Measurements from ENCODE around the gene CDH23. TPM values are rescaled to one million over a fixed set of nuclear protein-coding genes. Genes with fewer than 3 reads are reported as not detected.

CDH23 gene
- total and polyA plus RNA-seq, 2 of the 8 experiments (the other 6 are each of a cell fraction or from before 2014, with no cell fraction given) = 1.9 to 4.9 TPM

DNA sequence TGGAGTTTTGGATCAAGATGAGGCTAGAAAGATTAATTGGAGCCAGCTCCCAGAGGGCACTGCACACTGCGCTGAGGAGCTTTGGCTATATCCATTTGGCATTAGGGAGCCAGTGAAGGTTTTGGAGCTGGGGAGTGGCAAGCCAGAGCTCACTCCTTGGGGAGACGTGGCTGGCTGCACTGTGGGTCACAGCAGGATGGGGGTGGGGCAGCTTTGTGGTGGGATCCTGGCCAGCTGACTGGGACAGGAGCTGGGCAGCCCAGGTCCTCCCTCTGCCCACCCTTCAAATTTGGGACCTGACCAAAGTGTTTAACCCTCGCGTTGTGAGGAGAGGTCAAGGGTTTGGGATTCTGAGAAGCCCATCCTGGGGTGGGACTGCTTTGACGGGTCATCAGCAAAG lies 317.9 kb downstream of the CDH23 start:
- H2BK15ac ChIP-seq (ENCODE audit: low read length) = no peak overlapping the region
- H2BK12ac ChIP-seq (ENCODE audit: low read depth, low read length) = no peak overlapping the region
- no peak overlapping the region for H4K5ac ChIP-seq (ENCODE audit: insufficient read length, low read depth, low read length)
- no peaks in the 10 kb centered on the region for H3K9me3 ChIP-seq (ENCODE audit: insufficient read depth in 2 of 2, low read depth in 1 of 2, low read length in 1 of 2)
- no peaks in the 10 kb centered on the region for H4K20me1 ChIP-seq (replicated peaks in 1 of 2; ENCODE audit: control insufficient read depth in 1 of 2, insufficient read depth in 2 of 2, low read length in 2 of 2)
- H3K36me3 ChIP-seq (ENCODE audit: control insufficient read depth in 2 of 4, insufficient read depth in 4 of 4, low read length in 3 of 4) = no peaks in the 10 kb centered on the region
- H3K18ac ChIP-seq (ENCODE audit: extremely low read depth, low read length) = no peak overlapping the region; the same call in 1 of the 2 replicates
- ChIA-PET POLR2A (ENCODE audit: partially characterized antibody) (interaction anchor here (0.6 kb wide), 1 partner anchor 179 kb away, joined by 3 read pairs; no protein-coding TSS in a partner anchor), CTCF (ENCODE audit: partially characterized antibody) (interaction anchor here (0.9 to 7.2 kb wide), 8 partner anchors 8 to 411 kb away, joined by 3 to 65 read pairs (median 6); no protein-coding TSS in a partner anchor)
- no peak overlapping the region for H2BK120ac ChIP-seq (replicated peaks; ENCODE audit: low read depth, low read length)
- DNase-seq (ENCODE audit: low read depth in 1 of 2, low spot score in 2 of 2) = no peak
- H3K79me2 ChIP-seq (ENCODE audit: control insufficient read depth in 1 of 2, insufficient read depth in 2 of 2, low read length in 2 of 2) = no peaks in the 10 kb centered on the region
- H3K27me3 ChIP-seq (replicated peaks in 1 of 4; ENCODE audit: control insufficient read depth in 3 of 4, extremely low read depth in 1 of 4, insufficient read depth in 3 of 4, low read length in 3 of 4) = no peaks in the 10 kb centered on the region
- no peak for FAIRE-seq
- H3K9ac ChIP-seq (replicated peaks in 1 of 4; ENCODE audit: extremely low read depth in 1 of 4, low read depth in 3 of 4, low read length in 3 of 4) = no peak overlapping the region
- no peak overlapping the region for H3K27ac ChIP-seq (ENCODE audit: low read depth, low read length)
- no peak overlapping the region for H3K4me3 ChIP-seq (ENCODE audit: extremely low read depth in 1 of 4, insufficient read depth in 2 of 4, low read depth in 3 of 4, low read length in 4 of 4)
- no peak overlapping the region for H2AK5ac ChIP-seq (ENCODE audit: low read depth, low read length)
- H2AFZ ChIP-seq (ENCODE audit: low read length) = no peak overlapping the region
- no peak overlapping the region for H3K4ac ChIP-seq (replicated peaks; ENCODE audit: insufficient read length, low read depth, low read length)
- H4K8ac ChIP-seq (ENCODE audit: extremely low read depth, insufficient read depth, low read length) = no peak overlapping the region
- H2BK5ac ChIP-seq (ENCODE audit: low read depth, low read length) = no peak overlapping the region
- no peak overlapping the region for H3K56ac ChIP-seq (replicated peaks; ENCODE audit: insufficient read length, low read depth, low read length)
- H3K23me2 ChIP-seq (ENCODE audit: low read depth, low read length) = no peaks in the 10 kb centered on the region
- no peak overlapping the region for H3K14ac ChIP-seq (ENCODE audit: insufficient read length)
- H4K91ac ChIP-seq (replicated peaks; ENCODE audit: insufficient read length, low read length) = no peak overlapping the region
- no peaks in the 10 kb centered on the region for H3K79me1 ChIP-seq (ENCODE audit: low read depth, low read length)
- H3K4me2 ChIP-seq (ENCODE audit: insufficient read depth in 1 of 2, low read depth in 2 of 2, low read length in 2 of 2) = no peak overlapping the region
- no peak overlapping the region for H3K23ac ChIP-seq (ENCODE audit: insufficient read length)
- H2BK20ac ChIP-seq (ENCODE audit: low read length) = no peak overlapping the region
- 87% methylated on average over 5 of the region's 5 CpGs; no CpG with 5 or more reads in 1 of the 2 experiments for WGBS, 2 experiments (ENCODE audit: extremely low coverage in 1 of 2, insufficient coverage in 1 of 2, insufficient read length in 1 of 2, insufficient replicate concordance in 2 of 2, low coverage in 1 of 2, low lambda C conversion rate in 2 of 2, missing lambda C conversion rate in 1 of 2)
- H3K4me1 ChIP-seq (replicated peaks in 1 of 4; ENCODE audit: control insufficient read depth in 3 of 4, insufficient read depth in 4 of 4, low read length in 3 of 4) = peaks cover 0 to 8% (median 4%) of the 10 kb centered on the region in 4 experiments; a peak in 5 of 7 replicates
- no peak for TF ChIP-seq SRF (IDR thresholded peaks at IDR 0.05; ENCODE audit: low read depth, low read length)
- TF ChIP-seq CEBPB (IDR thresholded peaks at IDR 0.05; ENCODE audit: low read depth, low read length) = no peak
- TF ChIP-seq TCF12 (IDR thresholded peaks at IDR 0.05; ENCODE audit: low read depth, low read length) = no peak
- TF ChIP-seq CREB1 (IDR thresholded peaks at IDR 0.05) = no peak
- TF ChIP-seq CTBP2 (IDR thresholded peaks at IDR 0.05; ENCODE audit: borderline replicate concordance, insufficient read depth, insufficient read length, low read length) = no peak
- TF ChIP-seq BACH1 (IDR thresholded peaks at IDR 0.05; ENCODE audit: low read length) = no peak
- TF ChIP-seq SP4 (IDR thresholded peaks at IDR 0.05; ENCODE audit: low read length) = no peak
- no peak for TF ChIP-seq YY1 (IDR thresholded peaks at IDR 0.05; ENCODE audit: low read depth, low read length)
- TF ChIP-seq, protein P1, sequence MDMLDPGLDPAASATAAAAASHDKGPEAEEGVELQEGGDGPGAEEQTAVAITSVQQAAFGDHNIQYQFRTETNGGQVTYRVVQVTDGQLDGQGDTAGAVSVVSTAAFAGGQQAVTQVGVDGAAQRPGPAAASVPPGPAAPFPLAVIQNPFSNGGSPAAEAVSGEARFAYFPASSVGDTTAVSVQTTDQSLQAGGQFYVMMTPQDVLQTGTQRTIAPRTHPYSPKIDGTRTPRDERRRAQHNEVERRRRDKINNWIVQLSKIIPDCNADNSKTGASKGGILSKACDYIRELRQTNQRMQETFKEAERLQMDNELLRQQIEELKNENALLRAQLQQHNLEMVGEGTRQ (IDR thresholded peaks at IDR 0.05; ENCODE audit: low read length) = no peak
- no peak for TF ChIP-seq SP2 (IDR thresholded peaks at IDR 0.05; ENCODE audit: low read length)
- no peak for TF ChIP-seq ZNF274 (IDR thresholded peaks at IDR 0.05; ENCODE audit: borderline replicate concordance, extremely low read depth, low read length)
- no peak for TF ChIP-seq NANOG (IDR thresholded peaks at IDR 0.05; ENCODE audit: insufficient read depth, low read depth, low read length, poor library complexity, severe bottlenecking)
- no peak for TF ChIP-seq EGR1 (IDR thresholded peaks at IDR 0.05; ENCODE audit: borderline replicate concordance, low read depth, low read length)
- no peak for TF ChIP-seq CBX8 (IDR thresholded peaks at IDR 0.05; ENCODE audit: borderline replicate concordance, low read depth, low read length)
